GM21786 (cell line): ENCODE measurements around the gene IDH1.
"Not testable (repeated sequence)": the region's sequence is repeated elsewhere in the genome, so short reads cannot be mapped to it uniquely, and the experiment has no call there.

Source experiments
- ATAC-seq: cut with Tn5 transposase; IDR thresholded peaks from one replicate; pipeline ENCODE4 v1.9.1; 2021; ENCODE audit not compliant: unreplicated experiment

Gene IDH1

GRCh38 chr2:208256849-208257813 lies 2.3 kb upstream of the IDH1 start:
- ATAC-seq, result not testable (repeated sequence)

GRCh38 chr2:208256192-208256782 lies 1.4 kb upstream of the IDH1 start:
- ATAC-seq, result no peak

GRCh38 chr2:208255557-208256106 lies 761 bp upstream of the IDH1 start:
- ATAC-seq, result peak; percentile 13

- ATAC-seq, result peak; percentile 66
These were observed 577 bp downstream of the IDH1 start for GRCh38 chr2:208254118-208254870.

GRCh38 chr2:208253600-208254117 lies 1.2 kb downstream of the IDH1 start:
- no peak for ATAC-seq

- no peak for ATAC-seq
These were observed 2.0 kb downstream of the IDH1 start for GRCh38 chr2:208252716-208253492.

- no peak for ATAC-seq
These were observed 3.8 kb downstream of the IDH1 start for GRCh38 chr2:208251098-208251497.

- no peak for ATAC-seq
These were observed 4.5 kb downstream of the IDH1 start for GRCh38 chr2:208250388-208250787.

GRCh38 chr2:208249296-208249695 lies 5.6 kb downstream of the IDH1 start:
- no peak for ATAC-seq

- ATAC-seq, result no peak
These were observed 6.3 kb downstream of the IDH1 start for GRCh38 chr2:208248601-208249000.

- no peak for ATAC-seq
These were observed 9.1 kb downstream of the IDH1 start for GRCh38 chr2:208245746-208246145.

- no peak for ATAC-seq
These were observed 10.4 kb downstream of the IDH1 start for GRCh38 chr2:208244422-208244821.

GRCh38 chr2:208240619-208241209 lies 14.2 kb downstream of the IDH1 start:
- no peak for ATAC-seq

- no peak for ATAC-seq
These were observed 14.9 kb downstream of the IDH1 start for GRCh38 chr2:208239770-208240493.

- ATAC-seq, result no peak
These were observed 19.0 kb downstream of the IDH1 start for GRCh38 chr2:208235860-208236259.

GRCh38 chr2:208234786-208235185 lies 20.1 kb downstream of the IDH1 start:
- no peak for ATAC-seq

GRCh38 chr2:208228476-208228875 lies 26.4 kb downstream of the IDH1 start:
- ATAC-seq, result no peak

GRCh38 chr2:208227581-208228232 lies 27.2 kb downstream of the IDH1 start:
- ATAC-seq, result no peak

GRCh38 chr2:208224802-208225201 lies 30.1 kb downstream of the IDH1 start:
- ATAC-seq, result no peak
